Choroid plexus epithelial cell (primary cell): ENCODE results near the gene AHRR.

Experiments
- DNase-seq: peaks from one replicate; pipeline ENCODE4 v3.0.0-alpha.2; 2010; ENCODE audit warnings: low read depth
- H3K4me3 ChIP-seq: 2 replicates; pipeline ENCODE4 v1.5.1; 2011; ENCODE audit warnings: low read depth, mild to moderate bottlenecking, control low read depth, low read length, moderate library complexity
- TF ChIP-seq, protein P1 (sequence below): conservative IDR thresholded peaks from 2 replicates; pipeline ENCODE4 v1.5.1; 2011; ENCODE audit warnings: low read depth, mild to moderate bottlenecking, control low read depth, inconsistent platforms, low read length, moderate library complexity

AHRR gene

GRCh38 chr5:403995-404394 lies 82.5 kb downstream of the AHRR start:
- TF ChIP-seq, protein P1, sequence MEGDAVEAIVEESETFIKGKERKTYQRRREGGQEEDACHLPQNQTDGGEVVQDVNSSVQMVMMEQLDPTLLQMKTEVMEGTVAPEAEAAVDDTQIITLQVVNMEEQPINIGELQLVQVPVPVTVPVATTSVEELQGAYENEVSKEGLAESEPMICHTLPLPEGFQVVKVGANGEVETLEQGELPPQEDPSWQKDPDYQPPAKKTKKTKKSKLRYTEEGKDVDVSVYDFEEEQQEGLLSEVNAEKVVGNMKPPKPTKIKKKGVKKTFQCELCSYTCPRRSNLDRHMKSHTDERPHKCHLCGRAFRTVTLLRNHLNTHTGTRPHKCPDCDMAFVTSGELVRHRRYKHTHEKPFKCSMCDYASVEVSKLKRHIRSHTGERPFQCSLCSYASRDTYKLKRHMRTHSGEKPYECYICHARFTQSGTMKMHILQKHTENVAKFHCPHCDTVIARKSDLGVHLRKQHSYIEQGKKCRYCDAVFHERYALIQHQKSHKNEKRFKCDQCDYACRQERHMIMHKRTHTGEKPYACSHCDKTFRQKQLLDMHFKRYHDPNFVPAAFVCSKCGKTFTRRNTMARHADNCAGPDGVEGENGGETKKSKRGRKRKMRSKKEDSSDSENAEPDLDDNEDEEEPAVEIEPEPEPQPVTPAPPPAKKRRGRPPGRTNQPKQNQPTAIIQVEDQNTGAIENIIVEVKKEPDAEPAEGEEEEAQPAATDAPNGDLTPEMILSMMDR = no peak
- no peak overlapping the region for H3K4me3 ChIP-seq
- no peak for DNase-seq

DNA sequence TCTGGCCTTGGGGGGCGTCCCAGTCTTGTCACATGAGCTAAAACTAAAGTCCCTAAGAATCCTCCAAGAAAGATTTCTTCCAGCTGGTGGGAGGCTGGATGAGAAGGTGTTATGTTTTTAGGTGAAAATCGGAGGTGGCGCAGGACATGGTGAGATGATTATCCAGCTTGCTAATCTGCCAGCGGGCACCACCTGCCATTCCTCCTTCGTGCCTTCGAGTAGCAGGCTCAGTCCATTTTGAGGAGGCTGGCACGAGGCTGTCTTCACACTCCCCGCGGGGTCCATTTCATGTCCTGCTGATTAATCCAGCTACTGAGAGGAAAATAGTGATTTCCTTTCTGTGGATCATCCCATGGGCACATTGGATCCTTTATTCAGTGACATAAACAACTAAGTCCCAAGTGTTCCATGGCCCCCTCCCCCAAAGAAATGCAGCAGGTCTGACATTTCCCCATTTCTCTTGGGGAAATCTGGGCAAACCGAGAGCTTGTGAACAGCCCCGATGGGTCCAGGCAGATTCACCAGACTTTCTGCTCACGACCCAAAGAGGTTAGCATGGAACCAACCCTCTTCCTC lies 83.2 kb downstream of the AHRR start:
- TF ChIP-seq, protein P1 = no peak
- DNase-seq = no peak
- H3K4me3 ChIP-seq = no peak overlapping the region

DNA sequence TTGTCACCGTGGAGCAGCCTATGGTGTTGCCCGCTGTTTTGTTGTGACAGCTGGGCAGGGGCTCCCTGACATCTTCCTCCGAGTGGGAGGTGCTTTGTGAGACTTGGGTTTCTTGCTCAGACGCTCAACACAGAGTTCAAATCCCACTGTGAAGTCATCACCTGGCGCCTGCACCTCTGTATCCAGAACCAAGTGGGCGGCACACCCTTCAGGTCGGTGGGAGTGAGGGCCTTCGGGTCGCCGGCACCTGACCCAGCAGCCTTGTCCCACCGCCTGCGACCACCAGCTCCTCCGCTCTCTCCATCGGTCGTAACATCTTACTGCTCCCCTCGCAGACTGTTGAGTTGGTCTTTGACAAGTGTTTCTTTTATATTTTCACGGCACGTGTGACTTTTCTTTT lies 83.9 kb downstream of the AHRR start:
- TF ChIP-seq, protein P1 = no peak
- DNase-seq = no peak
- H3K4me3 ChIP-seq = no peak overlapping the region

- H3K4me3 ChIP-seq = no peak overlapping the region
- TF ChIP-seq, protein P1 = no peak
- DNase-seq = no peak
Measured at GRCh38 chr5:406041-406440, 84.5 kb downstream of the AHRR start.

DNA sequence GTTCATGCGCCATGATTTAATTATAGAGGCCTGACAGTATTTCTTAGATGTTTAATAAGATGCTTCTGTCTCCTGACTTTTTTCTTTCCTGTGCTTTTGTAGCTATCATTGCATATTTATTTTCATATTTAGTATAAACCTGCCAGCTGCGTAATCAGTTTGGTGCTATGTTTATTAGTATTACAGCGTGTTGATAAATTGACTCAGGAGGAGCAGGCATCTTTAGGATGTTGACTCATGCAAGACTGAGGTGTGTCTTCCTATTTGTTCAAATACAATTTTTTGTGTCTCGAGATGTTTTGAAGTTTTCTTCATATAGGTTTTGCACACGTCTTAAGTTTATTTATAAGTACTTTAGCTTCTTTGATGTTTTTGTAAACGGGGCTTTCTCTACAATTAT lies 85.5 kb downstream of the AHRR start:
- TF ChIP-seq, protein P1 = no peak
- no peak overlapping the region for H3K4me3 ChIP-seq
- no peak for DNase-seq

DNA sequence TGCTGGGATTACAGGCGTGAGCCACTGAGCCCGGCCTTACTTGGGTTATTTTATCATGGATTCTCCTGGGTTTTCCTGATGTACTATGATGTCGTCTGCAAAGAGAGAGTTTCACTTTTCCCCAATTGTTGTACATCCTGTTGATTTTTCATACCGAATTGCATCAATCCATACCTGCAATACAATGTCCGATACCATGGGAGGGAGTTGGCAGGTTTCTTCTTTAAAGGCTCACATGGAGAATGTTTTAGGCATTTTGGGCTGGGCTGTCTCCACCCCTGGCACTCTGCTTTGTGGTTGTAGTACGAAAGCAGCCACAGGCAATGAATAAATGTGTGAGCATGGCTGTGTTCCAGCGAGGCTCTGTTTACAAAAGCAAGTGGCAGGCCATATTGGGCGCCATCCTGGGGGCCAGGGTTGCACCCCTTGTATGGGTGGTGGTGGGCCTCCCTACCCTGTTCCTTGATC lies 86.3 kb downstream of the AHRR start:
- no peak overlapping the region for H3K4me3 ChIP-seq
- TF ChIP-seq, protein P1 = no peak
- DNase-seq = no peak

DNA sequence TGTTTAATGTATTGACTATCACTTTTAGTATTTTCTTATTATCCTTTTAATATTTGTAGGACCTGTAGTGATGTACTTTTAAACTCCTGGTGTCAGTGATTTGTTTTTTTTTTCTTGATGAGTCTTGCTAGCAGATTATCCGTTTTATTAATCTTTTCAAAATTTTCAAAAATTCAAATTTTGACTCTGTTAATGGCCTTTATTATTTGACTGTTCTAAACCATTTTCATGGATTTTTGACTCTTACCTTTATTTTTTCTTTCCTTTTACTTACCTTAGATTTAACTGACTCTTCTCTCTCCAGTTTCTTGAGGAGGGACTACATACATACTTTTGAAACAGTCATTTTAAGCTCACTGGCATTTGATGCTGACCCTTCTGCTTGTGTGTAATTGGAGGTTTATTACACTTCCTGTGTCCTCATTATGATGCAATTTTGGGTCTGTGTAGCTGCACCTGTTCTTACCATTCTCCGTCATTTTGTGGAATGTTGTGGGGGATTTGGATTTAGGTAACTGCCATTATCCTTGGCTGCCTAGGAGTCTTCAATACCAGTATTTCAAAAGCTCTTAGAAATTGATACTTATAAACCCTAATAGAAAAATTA lies 89.5 kb downstream of the AHRR start:
- TF ChIP-seq, protein P1 = no peak
- H3K4me3 ChIP-seq = no peak overlapping the region
- DNase-seq = no peak
